OCI-LY3 (cell line): ENCODE measurements around the gene RPL32.
"Not testable (repeated sequence)": the region's sequence is repeated elsewhere in the genome, so short reads cannot be mapped to it uniquely, and the experiment has no call there.

Experiments used
- H2AFZ ChIP-seq: fragments of 200-600, 300-600 bp; shearing (Covaris generic); 2 replicates; pipeline ENCODE4 v1.6.0; 2014; ENCODE audit warnings: antibody characterized with exemption, low read depth, low read length
- H3K27ac ChIP-seq: fragments of 200-600, 300-600 bp; sonication (generic); 2 replicates; pipeline ENCODE4 v1.5.1; 2014; ENCODE audit warnings: mild to moderate bottlenecking, low read length, moderate library complexity, mixed read lengths
- H3K27me3 ChIP-seq: fragments of 200-600, 300-600 bp; sonication (generic); 2 replicates; pipeline ENCODE4 v1.6.1; 2014; ENCODE audit warnings: low read depth, low read length, mixed read lengths
- H3K36me3 ChIP-seq: fragments of 200-600, 300-600 bp; sonication (generic); replicated peaks from 2 replicates; pipeline ENCODE3; 2014; ENCODE audit warnings: low read depth, low read length, mixed read lengths
- H3K4me1 ChIP-seq: fragments of 300-600, 200-600 bp; sonication (generic); 2 replicates; pipeline ENCODE4 v1.6.1; 2014; ENCODE audit warnings: low read length, mixed read lengths
- H3K4me2 ChIP-seq: fragments of 200-600, 300-600 bp; sonication (generic); 2 replicates; pipeline ENCODE4 v1.6.1; 2014; ENCODE audit warnings: low read length, mixed read lengths
- H3K4me3 ChIP-seq: fragments of 300-600, 200-600 bp; sonication (generic); 2 replicates; pipeline ENCODE4 v1.5.1; 2014; ENCODE audit warnings: antibody characterized with exemption, mild to moderate bottlenecking, low read length, moderate library complexity
- H3K79me2 ChIP-seq: fragments of 300-600, 200-600 bp; shearing (Covaris generic); 2 replicates; pipeline ENCODE4 v1.6.1; 2014; ENCODE audit warnings: mild to moderate bottlenecking, low read length, mixed read lengths
- H3K9ac ChIP-seq: fragments of 300-600, 200-600 bp; shearing (Covaris generic); 2 replicates; pipeline ENCODE4 v1.6.0; 2014; ENCODE audit warnings: mild to moderate bottlenecking, low read length, moderate library complexity
- H3K9me3 ChIP-seq: fragments of 200-600, 300-600 bp; shearing (Covaris generic); 2 replicates; pipeline ENCODE4 v1.6.1; 2014; ENCODE audit warnings: low read length, mixed read lengths; ENCODE audit not compliant: insufficient read depth
- H4K20me1 ChIP-seq: fragments of 200-600, 300-600 bp; sonication (generic); 2 replicates; pipeline ENCODE4 v1.6.1; 2016; ENCODE audit warnings: low read length, mixed read lengths; ENCODE audit not compliant: insufficient read depth
- EZH2phosphoT487 ChIP-seq: fragments of 200-600 bp; shearing (Covaris generic); IDR thresholded peaks from 2 replicates; pipeline ENCODE4 v1.6.1; 2018; ENCODE audit warnings: antibody characterized with exemption, mixed run types, low read depth
- TF ChIP-seq, protein P1 (sequence below): fragments of 200-600, 300-600 bp; sonication (generic); IDR thresholded peaks from 2 replicates; pipeline ENCODE4 v1.5.1; 2014; ENCODE audit warnings: antibody characterized with exemption, low read length, low read depth

Gene RPL32

DNA sequence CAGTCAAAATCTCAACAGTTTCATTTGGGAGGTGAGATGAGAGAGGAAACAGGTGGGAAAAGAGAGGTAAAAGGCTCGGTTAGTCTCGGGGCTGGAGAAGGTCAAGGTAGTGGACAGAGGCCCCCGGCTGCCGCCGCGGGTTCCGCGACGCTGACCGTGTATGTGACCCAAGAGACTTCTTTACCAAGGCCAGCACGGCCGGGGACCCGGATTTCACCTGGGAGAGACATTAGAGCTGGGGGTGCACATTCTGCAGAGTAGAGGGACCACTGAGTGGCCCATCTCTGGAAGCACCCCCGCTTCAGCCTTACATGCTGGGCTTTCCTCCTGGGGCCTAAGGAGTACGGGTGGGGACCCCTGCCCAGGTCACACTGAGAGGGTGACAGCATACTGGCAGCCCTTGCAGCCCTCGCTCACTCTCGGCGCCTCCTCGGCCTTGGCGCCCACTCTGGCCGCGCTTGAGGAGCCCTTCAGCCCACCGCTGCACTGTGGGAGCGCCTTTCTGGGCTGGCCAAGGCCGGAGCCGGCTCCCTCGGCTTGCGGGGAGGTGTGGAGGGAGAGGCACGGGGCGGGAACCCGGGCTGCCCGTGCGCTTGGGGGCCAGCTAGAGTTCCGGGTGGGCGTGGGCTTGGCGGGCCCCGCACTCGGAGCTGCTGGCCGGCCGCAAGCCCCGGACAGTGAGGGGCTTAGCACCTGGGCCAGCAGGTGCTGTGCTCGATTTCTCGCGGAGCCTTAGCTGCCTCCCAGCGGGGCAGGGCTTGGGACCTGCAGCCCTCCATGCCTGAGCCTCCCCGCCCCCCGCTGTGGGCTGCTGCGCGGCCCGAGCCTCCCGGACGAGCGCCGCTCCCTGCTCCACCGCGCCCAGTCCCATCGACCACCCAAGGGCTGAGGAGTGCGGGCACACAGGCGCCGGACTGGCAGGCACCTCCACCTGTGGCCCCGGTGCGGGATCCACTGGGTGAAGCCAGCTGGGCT is 41.3 kb upstream of the RPL32 start:
- Histone ChIP-seq H3K27me3 (peaks cover 14% of the 10 kb centered on the region), H3K27ac (peak overlapping the region; percentile 17; the same call in 1 of the 2 replicates), H3K36me3 (no peaks in the 10 kb centered on the region), H3K9ac (peak overlapping the region; percentile 3; the same call in 1 of the 2 replicates), H3K4me2 (peak overlapping the region; percentile 45), H3K4me3 (0 out of 2 replicates have a peak overlapping the region, but pooled peaks have one; percentile 25), H3K79me2 (no peaks in the 10 kb centered on the region), H2AFZ (no peak overlapping the region), H3K9me3 (no peaks in the 10 kb centered on the region), H4K20me1 (no peaks in the 10 kb centered on the region), H3K4me1 (peaks cover 44% of the 10 kb centered on the region)
- TF ChIP-seq EZH2phosphoT487 = no peak
- TF ChIP-seq, protein P1, sequence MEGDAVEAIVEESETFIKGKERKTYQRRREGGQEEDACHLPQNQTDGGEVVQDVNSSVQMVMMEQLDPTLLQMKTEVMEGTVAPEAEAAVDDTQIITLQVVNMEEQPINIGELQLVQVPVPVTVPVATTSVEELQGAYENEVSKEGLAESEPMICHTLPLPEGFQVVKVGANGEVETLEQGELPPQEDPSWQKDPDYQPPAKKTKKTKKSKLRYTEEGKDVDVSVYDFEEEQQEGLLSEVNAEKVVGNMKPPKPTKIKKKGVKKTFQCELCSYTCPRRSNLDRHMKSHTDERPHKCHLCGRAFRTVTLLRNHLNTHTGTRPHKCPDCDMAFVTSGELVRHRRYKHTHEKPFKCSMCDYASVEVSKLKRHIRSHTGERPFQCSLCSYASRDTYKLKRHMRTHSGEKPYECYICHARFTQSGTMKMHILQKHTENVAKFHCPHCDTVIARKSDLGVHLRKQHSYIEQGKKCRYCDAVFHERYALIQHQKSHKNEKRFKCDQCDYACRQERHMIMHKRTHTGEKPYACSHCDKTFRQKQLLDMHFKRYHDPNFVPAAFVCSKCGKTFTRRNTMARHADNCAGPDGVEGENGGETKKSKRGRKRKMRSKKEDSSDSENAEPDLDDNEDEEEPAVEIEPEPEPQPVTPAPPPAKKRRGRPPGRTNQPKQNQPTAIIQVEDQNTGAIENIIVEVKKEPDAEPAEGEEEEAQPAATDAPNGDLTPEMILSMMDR = no peak

DNA sequence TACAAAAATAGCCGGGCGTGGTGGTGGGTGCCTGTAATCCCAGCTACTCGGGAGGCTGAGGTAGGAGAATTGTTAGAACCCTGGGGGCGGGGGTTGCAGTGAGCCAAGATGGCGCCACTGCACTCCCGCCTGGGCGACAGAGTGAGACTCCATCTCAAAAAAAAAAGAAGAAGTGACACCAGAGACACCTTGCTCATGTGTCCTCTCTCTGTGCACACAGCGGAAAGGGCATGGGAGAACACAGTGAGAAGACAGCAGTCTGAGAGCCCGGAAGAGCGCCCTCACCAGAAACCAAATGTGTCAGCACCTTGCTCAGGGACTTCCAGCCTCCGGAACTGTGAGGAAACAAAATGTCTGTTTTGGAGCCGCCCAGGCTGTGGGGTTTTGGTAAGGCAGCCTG is 40.5 kb upstream of the RPL32 start:
- H3K27me3 ChIP-seq, H4K20me1 ChIP-seq, H3K9me3 ChIP-seq, H3K36me3 ChIP-seq, H3K79me2 ChIP-seq: not testable (repeated sequence)
- TF ChIP-seq, protein P1 = peak; percentile 32
- Histone ChIP-seq H3K4me1 (peaks cover 40% of the 10 kb centered on the region), H3K27ac (peak overlapping the region; percentile 17; the same call in 1 of the 2 replicates), H3K9ac (peak overlapping the region; percentile 3; the same call in 1 of the 2 replicates), H3K4me2 (peak overlapping the region; percentile 45), H2AFZ (peak overlapping the region; percentile 22; the same call in 1 of the 2 replicates), H3K4me3 (0 out of 2 replicates have a peak overlapping the region, but pooled peaks have one; percentile 25)

DNA sequence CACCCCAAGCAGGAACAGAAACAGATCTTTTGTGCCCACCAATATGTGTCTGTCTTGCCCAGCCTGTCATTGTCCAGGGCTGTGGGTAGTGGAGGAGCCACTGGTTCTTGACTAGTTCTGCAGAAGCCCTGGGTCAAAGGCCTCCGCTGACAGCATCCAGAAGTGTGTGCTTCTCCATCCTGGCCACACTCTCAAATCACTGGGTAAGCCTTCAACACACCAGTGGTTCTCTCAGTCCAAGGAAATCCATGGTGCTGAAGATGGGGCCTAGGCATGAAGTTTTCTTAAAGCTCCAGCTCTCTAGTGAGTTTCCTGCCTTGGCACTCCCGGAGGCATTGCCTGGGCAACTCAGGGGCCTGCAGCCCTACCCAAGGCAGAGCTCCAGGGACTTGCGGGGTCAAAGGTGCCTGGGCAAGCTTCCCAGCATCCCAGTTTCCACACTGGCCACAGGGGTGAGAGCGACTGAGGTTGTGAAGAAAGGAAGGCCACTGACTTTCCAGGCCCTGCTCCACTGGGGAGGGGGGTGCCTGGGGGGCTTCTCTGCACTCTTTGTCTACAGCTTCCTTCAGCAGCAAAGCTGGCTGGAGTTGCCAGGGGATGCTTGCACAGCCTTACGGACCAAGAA is 37.9 kb upstream of the RPL32 start:
- Histone ChIP-seq H3K27ac (no peak overlapping the region), H3K4me2 (no peak overlapping the region), H3K4me1 (peaks cover 14% of the 10 kb centered on the region), H3K9ac (no peak overlapping the region), H3K9me3 (no peaks in the 10 kb centered on the region), H3K36me3 (no peaks in the 10 kb centered on the region), H3K4me3 (no peak overlapping the region), H4K20me1 (no peaks in the 10 kb centered on the region), H3K79me2 (no peaks in the 10 kb centered on the region), H2AFZ (no peak overlapping the region), H3K27me3 (no peaks in the 10 kb centered on the region)
- no peak for TF ChIP-seq EZH2phosphoT487
- TF ChIP-seq, protein P1 = no peak

DNA sequence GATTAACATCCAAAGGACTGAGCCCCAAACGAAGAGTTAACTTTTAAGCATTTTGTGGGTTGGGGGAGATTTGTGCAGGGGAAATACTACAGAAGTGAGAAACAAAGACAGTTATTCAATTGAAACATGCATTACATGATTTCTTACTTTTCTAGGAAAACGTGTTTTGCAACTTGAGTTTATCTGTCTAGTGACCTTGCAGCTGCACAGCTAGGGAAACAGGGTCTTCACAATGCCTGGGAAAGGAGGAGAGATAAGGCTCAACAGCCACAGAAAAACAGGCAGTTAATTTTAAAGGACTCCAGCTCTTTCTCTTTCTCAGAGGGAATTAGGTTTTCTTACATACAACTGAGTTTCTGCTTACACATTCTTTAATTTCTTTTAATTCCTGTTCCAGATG is 37.4 kb upstream of the RPL32 start:
- not testable (repeated sequence) for H4K20me1 ChIP-seq, H3K27ac ChIP-seq, H2AFZ ChIP-seq, H3K4me2 ChIP-seq, H3K4me3 ChIP-seq, H3K79me2 ChIP-seq, H3K9me3 ChIP-seq, H3K9ac ChIP-seq, H3K27me3 ChIP-seq, H3K36me3 ChIP-seq
- peaks cover 11% of the 10 kb centered on the region for H3K4me1 ChIP-seq
